Endothelial cell of umbilical vein (primary cell): Measurements from ENCODE around the gene PLCB4.

ENCODE experiments used
- JUN ChIP-seq: IDR thresholded peaks from 2 replicates; pipeline ENCODE4 v1.6.1; 2011; ENCODE audit warnings: borderline replicate concordance, low read depth; ENCODE audit not compliant: insufficient read length, insufficient read depth
- TF ChIP-seq, protein P1 (sequence below), 2 donors: IDR thresholded peaks; 1 replicate in 1 of 2; 2 replicates in 1 of 2; pipeline ENCODE4 v1.5.1; 2011; ENCODE audit warnings: low read length in 2 of 2, mild to moderate bottlenecking in 2 of 2, moderate library complexity in 2 of 2, control low read depth in 1 of 2, inconsistent platforms in 1 of 2, low read depth in 1 of 2; ENCODE audit not compliant: insufficient read depth in 1 of 2; ENCODE audit errors: extremely low read depth in 1 of 2

- TF ChIP-seq, protein P1, sequence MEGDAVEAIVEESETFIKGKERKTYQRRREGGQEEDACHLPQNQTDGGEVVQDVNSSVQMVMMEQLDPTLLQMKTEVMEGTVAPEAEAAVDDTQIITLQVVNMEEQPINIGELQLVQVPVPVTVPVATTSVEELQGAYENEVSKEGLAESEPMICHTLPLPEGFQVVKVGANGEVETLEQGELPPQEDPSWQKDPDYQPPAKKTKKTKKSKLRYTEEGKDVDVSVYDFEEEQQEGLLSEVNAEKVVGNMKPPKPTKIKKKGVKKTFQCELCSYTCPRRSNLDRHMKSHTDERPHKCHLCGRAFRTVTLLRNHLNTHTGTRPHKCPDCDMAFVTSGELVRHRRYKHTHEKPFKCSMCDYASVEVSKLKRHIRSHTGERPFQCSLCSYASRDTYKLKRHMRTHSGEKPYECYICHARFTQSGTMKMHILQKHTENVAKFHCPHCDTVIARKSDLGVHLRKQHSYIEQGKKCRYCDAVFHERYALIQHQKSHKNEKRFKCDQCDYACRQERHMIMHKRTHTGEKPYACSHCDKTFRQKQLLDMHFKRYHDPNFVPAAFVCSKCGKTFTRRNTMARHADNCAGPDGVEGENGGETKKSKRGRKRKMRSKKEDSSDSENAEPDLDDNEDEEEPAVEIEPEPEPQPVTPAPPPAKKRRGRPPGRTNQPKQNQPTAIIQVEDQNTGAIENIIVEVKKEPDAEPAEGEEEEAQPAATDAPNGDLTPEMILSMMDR (IDR thresholded peaks at IDR 0.05; ENCODE audit: extremely low read depth in 1 of 2, insufficient read depth in 1 of 2, low read depth in 1 of 2, low read length in 2 of 2) = no peak
- TF ChIP-seq JUN = no peak
Observed at GRCh38 chr20:9508696-9509178, 439.9 kb downstream of the PLCB4 start.
